Heart left ventricle (tissue), 13 donors: ENCODE results near the gene KRTAP10-1.

Experiments used
- POLR2A ChIP-seq, 2 donors: fragments of 450-650 bp; IDR thresholded peaks; one replicate each; pipeline ENCODE4 v1.6.1; 2017; ENCODE audit warnings: antibody characterized with exemption in 2 of 2, mild to moderate bottlenecking in 2 of 2, moderate library complexity in 2 of 2
- TF ChIP-seq, protein P1 (sequence below), 12 donors: fragments of 200-600 bp; sonication (generic) in 4 of 12; IDR thresholded peaks; one replicate each; pipeline versions ENCODE4 v1.5.0 to v1.8.0; 2018 to 2022; ENCODE audit warnings: antibody characterized with exemption in 12 of 12, mild to moderate bottlenecking in 5 of 12
- donor health status: ischemic (EF 13 %, LVEDD 7.1; RV severe dilation, severe dysfunction).
- donor health status: DM: no; HTN: yes; CAD: no.
- donor health status: DM: no; HTN: no; CAD: no.
- donor health status: ischemic (EF 25% LVEDD 6.9; RV normal size, moderate dysfunction).
- donor health status: ischemic (EF 25% LVEDD 5.7; RV mildly dilated, moderate dysfunction).
- donor health status: ischemic (EF 35%, LVEDD 5.7; RV mildly dilated, moderate dysfunction).
- donor health status: nonischemic (EF 11% LVEDD 7.7; RV severe dilation, severe dysfunction).
- donor health status: DM: yes; HTN: yes; CAD: no.
- donor health status: PGD.
- donor health status: ischemic (EF 29% LVEDD 5.4; RV normal size, mild dysfunction).
- donor health status: nonischemic (EF 23%, LVEDD 6.1; RV moderate dilation, normal function).

DNA sequence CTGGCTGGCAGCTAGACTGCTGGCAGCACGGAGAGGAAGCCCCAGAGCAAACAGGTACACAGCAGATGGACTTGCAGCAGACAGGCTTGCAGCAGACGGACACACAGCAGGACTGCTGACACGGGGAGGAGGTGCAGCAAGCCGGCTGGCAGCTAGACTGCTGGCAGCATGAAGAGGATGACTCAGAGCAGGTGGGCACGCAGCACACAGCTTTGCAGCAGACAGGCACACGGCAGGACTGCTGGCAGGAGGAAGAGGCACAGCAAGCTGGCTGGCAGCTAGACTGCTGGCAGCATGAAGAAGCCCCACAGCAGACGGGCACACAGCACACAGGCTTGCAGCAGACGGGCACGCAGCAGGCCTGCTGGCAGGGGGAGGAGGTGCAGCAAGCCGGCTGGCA lies 10.8 kb upstream of the KRTAP10-1 start:
- TF ChIP-seq, protein P1, sequence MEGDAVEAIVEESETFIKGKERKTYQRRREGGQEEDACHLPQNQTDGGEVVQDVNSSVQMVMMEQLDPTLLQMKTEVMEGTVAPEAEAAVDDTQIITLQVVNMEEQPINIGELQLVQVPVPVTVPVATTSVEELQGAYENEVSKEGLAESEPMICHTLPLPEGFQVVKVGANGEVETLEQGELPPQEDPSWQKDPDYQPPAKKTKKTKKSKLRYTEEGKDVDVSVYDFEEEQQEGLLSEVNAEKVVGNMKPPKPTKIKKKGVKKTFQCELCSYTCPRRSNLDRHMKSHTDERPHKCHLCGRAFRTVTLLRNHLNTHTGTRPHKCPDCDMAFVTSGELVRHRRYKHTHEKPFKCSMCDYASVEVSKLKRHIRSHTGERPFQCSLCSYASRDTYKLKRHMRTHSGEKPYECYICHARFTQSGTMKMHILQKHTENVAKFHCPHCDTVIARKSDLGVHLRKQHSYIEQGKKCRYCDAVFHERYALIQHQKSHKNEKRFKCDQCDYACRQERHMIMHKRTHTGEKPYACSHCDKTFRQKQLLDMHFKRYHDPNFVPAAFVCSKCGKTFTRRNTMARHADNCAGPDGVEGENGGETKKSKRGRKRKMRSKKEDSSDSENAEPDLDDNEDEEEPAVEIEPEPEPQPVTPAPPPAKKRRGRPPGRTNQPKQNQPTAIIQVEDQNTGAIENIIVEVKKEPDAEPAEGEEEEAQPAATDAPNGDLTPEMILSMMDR (IDR thresholded peaks at IDR 0.05), result no peak
- no peak for TF ChIP-seq POLR2A (IDR thresholded peaks at IDR 0.05)
